Spinal cord (tissue), 10 donors: Measurements from ENCODE around the gene F2RL1. TPM values are rescaled to one million over a fixed set of nuclear protein-coding genes. Genes with fewer than 3 reads are reported as not detected.
"Not testable (repeated sequence)": the region's sequence is repeated elsewhere in the genome, so short reads cannot be mapped to it uniquely, and the experiment has no call there.

Experiments
- DNase-seq, 6 donors: peaks; one replicate each; pipeline versions ENCODE4 v3.0.0 to v3.0.0-alpha.2; 2013 to 2015; ENCODE audit warnings: low spot score in 6 of 6, low read depth in 4 of 6
- H3K27ac ChIP-seq: one replicate; pipeline ENCODE4 v1.5.1; 2013; ENCODE audit warnings: low read depth, low read length, control low read depth
- H3K27me3 ChIP-seq: one replicate; pipeline ENCODE4 v1.6.1; 2013; ENCODE audit warnings: low read length; ENCODE audit not compliant: control insufficient read depth, insufficient read depth
- H3K36me3 ChIP-seq: one replicate; pipeline ENCODE4 v1.6.1; 2013; ENCODE audit warnings: low read length; ENCODE audit not compliant: control insufficient read depth, insufficient read depth
- H3K4me1 ChIP-seq: one replicate; pipeline ENCODE4 v1.6.1; 2013; ENCODE audit warnings: low read length; ENCODE audit not compliant: control insufficient read depth, insufficient read depth
- H3K4me3 ChIP-seq: one replicate; pipeline ENCODE4 v1.5.1; 2013; ENCODE audit warnings: low read depth, low read length, control low read depth
- H3K9me3 ChIP-seq: one replicate; pipeline ENCODE4 v1.6.1; 2013; ENCODE audit warnings: low read length; ENCODE audit not compliant: control insufficient read depth, insufficient read depth
- WGBS: methylation state at CpG from one replicate; pipeline ENCODE4 v1.1.5; 2013; ENCODE audit warnings: missing lambda C conversion rate; ENCODE audit not compliant: insufficient coverage; 5-methylcytosine and 5-hydroxymethylcytosine counted together
- polyA plus RNA-seq, 2 donors: library from polyadenylated mRNA; unstranded; fragments of 120-200 nt; gene quantifications; one replicate each; pipeline ENCODE4 v1.2.1, GENCODE V29; 2013; ENCODE audit not compliant: insufficient read length in 2 of 2
- total RNA-seq, 2 donors: library from RNA; depleted of rRNA in 1 of 2; stranded (reverse); fragments of 120-200 nt in 1 of 2; fragments of >200 nt in 1 of 2; gene quantifications; one replicate each; pipeline versions ENCODE4 v1.2.3 to v1.2.4, GENCODE V29; 2013 to 2014
- donor health status: healthy.

Gene F2RL1
- total and polyA plus RNA-seq, 4 donors: 1.7 to 5.3 (median 2.3) TPM

GRCh38 chr5:76855501-76855900, 36.7 kb downstream of the F2RL1 start:
- not testable (repeated sequence) for H3K27me3 ChIP-seq, H3K9me3 ChIP-seq, H3K36me3 ChIP-seq, H3K4me3 ChIP-seq, H3K4me1 ChIP-seq, DNase-seq, H3K27ac ChIP-seq

- no peak for DNase-seq
- Histone ChIP-seq H3K4me3 (no peak overlapping the region), H3K27ac (no peak overlapping the region), H3K4me1 (no peaks in the 10 kb centered on the region), H3K36me3 (no peaks in the 10 kb centered on the region), H3K27me3 (no peaks in the 10 kb centered on the region), H3K9me3 (no peaks in the 10 kb centered on the region)
- WGBS: 73% methylated on average over 1 of the region's 3 CpGs
Observed at GRCh38 chr5:76855961-76856360, 37.1 kb downstream of the F2RL1 start.

GRCh38 chr5:76856800-76857199, 38.0 kb downstream of the F2RL1 start:
- 97% methylated on average over 4 of the region's 4 CpGs for WGBS
- H3K4me1 ChIP-seq, H3K27ac ChIP-seq, H3K9me3 ChIP-seq, H3K36me3 ChIP-seq, DNase-seq, H3K4me3 ChIP-seq, H3K27me3 ChIP-seq: not testable (repeated sequence)

- Histone ChIP-seq H3K4me3 (no peak overlapping the region), H3K4me1 (no peaks in the 10 kb centered on the region), H3K9me3 (no peaks in the 10 kb centered on the region), H3K27ac (no peak overlapping the region), H3K36me3 (no peaks in the 10 kb centered on the region), H3K27me3 (no peaks in the 10 kb centered on the region)
- no peak for DNase-seq
- 97% methylated on average over 5 of the region's 10 CpGs for WGBS
Observed at GRCh38 chr5:76859591-76860247, 40.9 kb downstream of the F2RL1 start.

- no peak for DNase-seq
- Histone ChIP-seq H3K27ac (no peak overlapping the region), H3K4me3 (no peak overlapping the region), H3K36me3 (no peaks in the 10 kb centered on the region), H3K27me3 (no peaks in the 10 kb centered on the region), H3K9me3 (no peaks in the 10 kb centered on the region), H3K4me1 (no peaks in the 10 kb centered on the region)
- WGBS: no CpG with 5 or more reads among the region's 5 CpGs
Observed at GRCh38 chr5:76861612-76862011, 42.8 kb downstream of the F2RL1 start.

- no peaks in the 10 kb centered on the region for H3K27me3 ChIP-seq
- H3K4me1 ChIP-seq: no peaks in the 10 kb centered on the region
- no peaks in the 10 kb centered on the region for H3K36me3 ChIP-seq
- no peak overlapping the region for H3K4me3 ChIP-seq
- no peaks in the 10 kb centered on the region for H3K9me3 ChIP-seq
- WGBS: no CpG with 5 or more reads among the region's 1 CpG
- no peak for DNase-seq
- H3K27ac ChIP-seq: no peak overlapping the region
Observed at GRCh38 chr5:76863001-76863400, 44.2 kb downstream of the F2RL1 start.

GRCh38 chr5:76866503-76866902, 47.7 kb downstream of the F2RL1 start:
- no peaks in the 10 kb centered on the region for H3K27me3 ChIP-seq
- WGBS: no CpG with 5 or more reads among the region's 2 CpGs
- no peak overlapping the region for H3K4me3 ChIP-seq
- DNase-seq: no peak
- no peak overlapping the region for H3K27ac ChIP-seq
- H3K9me3 ChIP-seq: no peaks in the 10 kb centered on the region
- no peaks in the 10 kb centered on the region for H3K4me1 ChIP-seq
- H3K36me3 ChIP-seq: no peaks in the 10 kb centered on the region

GRCh38 chr5:76867038-76867437, 48.2 kb downstream of the F2RL1 start:
- no CpG with 5 or more reads among the region's 4 CpGs for WGBS

GRCh38 chr5:76867827-76868693, 49.2 kb downstream of the F2RL1 start:
- no peak overlapping the region for H3K4me3 ChIP-seq
- DNase-seq: peak; percentile 36 to 95 (median 68)
- H3K4me1 ChIP-seq: no peaks in the 10 kb centered on the region
- 78% methylated on average over 5 of the region's 8 CpGs for WGBS
- no peaks in the 10 kb centered on the region for H3K36me3 ChIP-seq
- no peaks in the 10 kb centered on the region for H3K9me3 ChIP-seq
- H3K27ac ChIP-seq: no peak overlapping the region
- no peaks in the 10 kb centered on the region for H3K27me3 ChIP-seq

More at GRCh38 chr5:76867038-76867437, 48.2 kb downstream of the F2RL1 start:
- Histone ChIP-seq H3K27ac (no peak overlapping the region), H3K27me3 (no peaks in the 10 kb centered on the region), H3K36me3 (no peaks in the 10 kb centered on the region), H3K4me1 (no peaks in the 10 kb centered on the region), H3K4me3 (no peak overlapping the region), H3K9me3 (no peaks in the 10 kb centered on the region)
- DNase-seq: no peak

- Histone ChIP-seq H3K9me3 (no peaks in the 10 kb centered on the region), H3K4me1 (peaks cover 3% of the 10 kb centered on the region), H3K27me3 (no peaks in the 10 kb centered on the region), H3K27ac (no peak overlapping the region), H3K36me3 (no peaks in the 10 kb centered on the region), H3K4me3 (no peak overlapping the region)
- no CpG with 5 or more reads among the region's 6 CpGs for WGBS
- no peak for DNase-seq
Observed at GRCh38 chr5:76870046-76870445, 51.2 kb downstream of the F2RL1 start.
